H1 (cell line): Measurements from ENCODE around the gene JADE3. TPM values are rescaled to one million over a fixed set of nuclear protein-coding genes. Genes with fewer than 3 reads are reported as not detected.

ENCODE experiments used
- CTCF ChIA-PET: fragments of 300-600 bp; sonication (Branson Sonifier 250); formaldehyde crosslinking; loops from one replicate; lab custom pipeline; 2021; ENCODE audit not compliant: partially characterized antibody; lab: Charles Lee
- POLR2A ChIA-PET: fragments of 300-600 bp; sonication (Branson Sonifier 250); formaldehyde crosslinking; loops from one replicate; lab custom pipeline; 2021; ENCODE audit warnings: inconsistent platforms; ENCODE audit not compliant: partially characterized antibody; lab: Charles Lee
- DNase-seq, 2 experiments: peaks; one replicate each; pipeline versions ENCODE4 v3.0.0 to v3.0.0-alpha.2; 2010 to 2022; ENCODE audit warnings: low spot score in 2 of 2, low read depth in 1 of 2, mixed read lengths in 1 of 2
- FAIRE-seq: peaks from 2 replicates; lab custom pipeline; 2011; peaks lifted over from hg19 to GRCh38; lab: Jason Lieb, UNC
- H2AFZ ChIP-seq: 2 replicates; pipeline ENCODE4 v1.8.1; 2012; ENCODE audit warnings: low read length, inconsistent platforms
- H2AK5ac ChIP-seq: 2 replicates; pipeline ENCODE4 v1.6.1; 2013; ENCODE audit warnings: low read depth, low read length
- H2BK120ac ChIP-seq: replicated peaks from 2 replicates; pipeline ENCODE3; 2013; ENCODE audit warnings: low read depth, low read length, inconsistent platforms
- H2BK12ac ChIP-seq: 2 replicates; pipeline ENCODE4 v1.6.1; 2013; ENCODE audit warnings: low read depth, low read length
- H2BK15ac ChIP-seq: 2 replicates; pipeline ENCODE4 v1.6.1; 2013; ENCODE audit warnings: low read length
- H2BK20ac ChIP-seq: 2 replicates; pipeline ENCODE4 v1.6.1; 2013; ENCODE audit warnings: low read length
- H2BK5ac ChIP-seq: 2 replicates; pipeline ENCODE4 v1.6.1; 2013; ENCODE audit warnings: low read depth, low read length
- H3K14ac ChIP-seq: 2 replicates; pipeline ENCODE4 v1.6.1; 2013; ENCODE audit warnings: inconsistent platforms; ENCODE audit not compliant: insufficient read length
- H3K18ac ChIP-seq: 2 replicates; pipeline ENCODE4 v1.6.1; 2013; ENCODE audit warnings: low read length; ENCODE audit errors: extremely low read depth
- H3K23ac ChIP-seq: 2 replicates; pipeline ENCODE4 v1.6.1; 2013; ENCODE audit warnings: inconsistent platforms; ENCODE audit not compliant: insufficient read length
- H3K23me2 ChIP-seq: 2 replicates; pipeline ENCODE4 v1.6.1; 2013; ENCODE audit warnings: low read depth, low read length
- H3K27ac ChIP-seq: 2 replicates; pipeline ENCODE4 v1.6.1; 2011; ENCODE audit warnings: low read depth, low read length, inconsistent platforms
- H3K27me3 ChIP-seq, 4 experiments: replicated peaks in 1 of 4; 1 replicate in 1 of 4; 2 replicates in 3 of 4; pipeline versions ENCODE4 v1.6.1 to v1.8.1; 2011 to 2013; ENCODE audit warnings: low read length in 3 of 4, mild to moderate bottlenecking in 3 of 4, inconsistent platforms in 2 of 4, mixed read lengths in 2 of 4, moderate library complexity in 1 of 4; ENCODE audit not compliant: control insufficient read depth in 3 of 4, insufficient read depth in 3 of 4; ENCODE audit errors: extremely low read depth in 1 of 4
- H3K36me3 ChIP-seq, 4 experiments: 2 replicates each; pipeline versions ENCODE4 v1.6.1 to v1.8.1; 2011 to 2013; ENCODE audit warnings: mild to moderate bottlenecking in 4 of 4, low read length in 3 of 4, moderate library complexity in 2 of 4, control low read depth in 1 of 4, inconsistent platforms in 1 of 4; ENCODE audit not compliant: insufficient read depth in 4 of 4, control insufficient read depth in 2 of 4
- H3K4ac ChIP-seq: replicated peaks from 2 replicates; pipeline ENCODE3; 2013; ENCODE audit warnings: low read length, low read depth, mixed read lengths, inconsistent platforms; ENCODE audit not compliant: insufficient read length
- H3K4me1 ChIP-seq, 4 experiments: replicated peaks in 1 of 4; 1 replicate in 1 of 4; 2 replicates in 3 of 4; pipeline versions ENCODE4 v1.6.1 to v1.8.1; 2011 to 2013; ENCODE audit warnings: low read length in 3 of 4, inconsistent platforms in 2 of 4, mixed read lengths in 1 of 4; ENCODE audit not compliant: insufficient read depth in 4 of 4, control insufficient read depth in 3 of 4
- H3K4me2 ChIP-seq, 2 experiments: 2 replicates each; pipeline versions ENCODE4 v1.6.1 to v1.8.1; 2011 to 2013; ENCODE audit warnings: low read depth in 2 of 2, low read length in 2 of 2, control low read depth in 1 of 2, inconsistent platforms in 1 of 2, mild to moderate bottlenecking in 1 of 2; ENCODE audit not compliant: insufficient read depth in 1 of 2
- H3K4me3 ChIP-seq, 4 experiments: fragments of 200-600, 300-600 bp in 1 of 4; sonication (generic), shearing (Covaris generic), sonication (Bioruptor Twin) in 1 of 4; 2 replicates each; pipeline versions ENCODE4 v1.5.1 to v1.8.1; 2011 to 2016; ENCODE audit warnings: low read length in 4 of 4, low read depth in 3 of 4, control low read depth in 2 of 4, inconsistent platforms in 2 of 4, mild to moderate bottlenecking in 2 of 4, mixed read lengths in 1 of 4, moderate library complexity in 1 of 4; ENCODE audit not compliant: insufficient read depth in 2 of 4; ENCODE audit errors: extremely low read depth in 1 of 4
- H3K56ac ChIP-seq: replicated peaks from 2 replicates; pipeline ENCODE3; 2013; ENCODE audit warnings: low read depth, mild to moderate bottlenecking, mixed read lengths, low read length, inconsistent platforms; ENCODE audit not compliant: insufficient read length
- H3K79me1 ChIP-seq: 2 replicates; pipeline ENCODE4 v1.6.1; 2013; ENCODE audit warnings: low read depth, low read length, control low read depth
- H3K79me2 ChIP-seq, 2 experiments: 2 replicates each; pipeline versions ENCODE4 v1.6.1 to v1.8.1; 2012 to 2013; ENCODE audit warnings: low read length in 2 of 2, mild to moderate bottlenecking in 2 of 2, inconsistent platforms in 1 of 2; ENCODE audit not compliant: insufficient read depth in 2 of 2, control insufficient read depth in 1 of 2
- H3K9ac ChIP-seq, 4 experiments: replicated peaks in 1 of 4; 1 replicate in 1 of 4; 2 replicates in 3 of 4; pipeline versions ENCODE4 v1.6.1 to v1.8.1; 2011 to 2013; ENCODE audit warnings: low read depth in 3 of 4, low read length in 3 of 4, control low read depth in 2 of 4, mild to moderate bottlenecking in 2 of 4, moderate library complexity in 2 of 4, inconsistent platforms in 1 of 4; ENCODE audit errors: extremely low read depth in 1 of 4
- H3K9me3 ChIP-seq, 2 experiments: 2 replicates each; pipeline versions ENCODE4 v1.6.1 to v1.8.1; 2012 to 2013; ENCODE audit warnings: mild to moderate bottlenecking in 2 of 2, moderate library complexity in 2 of 2, control low read depth in 1 of 2, inconsistent platforms in 1 of 2, low read depth in 1 of 2, low read length in 1 of 2, mixed read lengths in 1 of 2; ENCODE audit not compliant: insufficient read depth in 2 of 2
- H4K20me1 ChIP-seq, 2 experiments: replicated peaks in 1 of 2; 2 replicates each; pipeline versions ENCODE3 to v1.8.1; 2011 to 2013; ENCODE audit warnings: inconsistent platforms in 2 of 2, low read length in 2 of 2, mild to moderate bottlenecking in 1 of 2; ENCODE audit not compliant: insufficient read depth in 2 of 2, control insufficient read depth in 1 of 2
- H4K5ac ChIP-seq: 2 replicates; pipeline ENCODE4 v1.6.1; 2013; ENCODE audit warnings: low read length, low read depth, mixed read lengths, inconsistent platforms; ENCODE audit not compliant: insufficient read length
- H4K8ac ChIP-seq: 2 replicates; pipeline ENCODE4 v1.8.0; 2013; ENCODE audit warnings: mild to moderate bottlenecking, moderate library complexity, low read length, inconsistent platforms; ENCODE audit not compliant: insufficient read depth; ENCODE audit errors: extremely low read depth
- H4K91ac ChIP-seq: replicated peaks from 2 replicates; pipeline ENCODE3; 2013; ENCODE audit warnings: low read length, mixed read lengths, inconsistent platforms; ENCODE audit not compliant: insufficient read length
- ASH2L ChIP-seq: fragments of 200-600, 300-600 bp; sonication (generic); IDR thresholded peaks from one replicate; pipeline ENCODE4 v1.7.1; 2017; ENCODE audit warnings: low read length
- CBX5 ChIP-seq: fragments of 300-800, 300-1000 bp; sonication (generic); IDR thresholded peaks from 2 replicates; pipeline ENCODE4 v1.7.1; 2016; ENCODE audit warnings: antibody characterized with exemption, low read length, low read depth
- JUN ChIP-seq: IDR thresholded peaks from 2 replicates; pipeline ENCODE4 v1.6.1; 2011; ENCODE audit warnings: low read depth, mild to moderate bottlenecking, improper control_type of control experiment, low read length
- KDM5A ChIP-seq: fragments of 200-600 bp; IDR thresholded peaks from 2 replicates; pipeline ENCODE4 v1.7.1; 2012; ENCODE audit warnings: mild to moderate bottlenecking, low read length, inconsistent platforms, mixed read lengths
- POLR2A ChIP-seq, 2 experiments: IDR thresholded peaks; 1 replicate in 1 of 2; 2 replicates in 1 of 2; pipeline ENCODE4 v1.6.1; 2011; ENCODE audit warnings: low read depth in 2 of 2, low read length in 2 of 2, mild to moderate bottlenecking in 2 of 2; ENCODE audit errors: control extremely low read depth in 1 of 2
- SIN3A ChIP-seq, 2 experiments: IDR thresholded peaks in 1 of 2; conservative IDR thresholded peaks in 1 of 2; 2 replicates each; pipeline ENCODE4 v1.6.1; 2011 to 2012; ENCODE audit warnings: low read length in 2 of 2, improper control_type of control experiment in 1 of 2, low read depth in 1 of 2, mild to moderate bottlenecking in 1 of 2
- SP1 ChIP-seq: IDR thresholded peaks from 2 replicates; pipeline ENCODE4 v1.6.1; 2011; ENCODE audit warnings: low read depth, low read length
- TAF1 ChIP-seq: IDR thresholded peaks from 2 replicates; pipeline ENCODE4 v1.6.1; 2011; ENCODE audit warnings: mild to moderate bottlenecking, low read depth, low read length
- TBP ChIP-seq: IDR thresholded peaks from 2 replicates; pipeline ENCODE4 v1.6.1; 2011; ENCODE audit warnings: low read depth, low read length, improper control_type of control experiment
- WGBS, 2 experiments: shearing (Covaris generic) in 1 of 2; methylation state at CpG; one replicate each; pipeline versions ENCODE4 v1.1.6 to v1.1.7; 2013 to 2015; ENCODE audit warnings: low lambda C conversion rate in 2 of 2, mixed read lengths in 2 of 2, inconsistent platforms in 1 of 2, low coverage in 1 of 2, missing lambda C conversion rate in 1 of 2; ENCODE audit not compliant: insufficient replicate concordance in 2 of 2, insufficient coverage in 1 of 2, insufficient read length in 1 of 2; ENCODE audit errors: extremely low coverage in 1 of 2, missing lambda C conversion rate in 1 of 2; 5-methylcytosine and 5-hydroxymethylcytosine counted together
- polyA plus RNA-seq, 7 experiments: library from polyadenylated mRNA; depleted of rRNA in 3 of 7; stranded (reverse) in 5 of 7; unstranded in 2 of 7; fragments of >200 nt in 5 of 7; fragments of 200-250 nt in 2 of 7; gene quantifications; 1 replicate in 5 of 7; 2 replicates in 1 of 7; 4 replicates in 1 of 7; pipeline versions ENCODE4 v1.2.1 to v1.2.3, GENCODE V29; 2011 to 2013; ENCODE audit warnings: missing spikeins in 2 of 7, mixed read lengths in 2 of 7
- total RNA-seq: library from RNA; stranded (reverse); fragmentation: NEBNext Ultra II Directional; extraction: Animal tissue kit (Norgen Biotek cat#: 25700); gene quantifications from 2 replicates; pipeline ENCODE4 v1.2.1, GENCODE V29; 2021

JADE3 gene
- total and polyA plus RNA-seq, 2 of the 8 experiments (the other 6 are each of a cell fraction or from before 2014, with no cell fraction given), result 6.9 to 21.5 TPM

GRCh38 chrX:46882266-46882665 lies 30.0 kb upstream of the JADE3 start:
- Histone ChIP-seq H4K5ac (no peak overlapping the region), H3K56ac (no peak overlapping the region), H3K14ac (no peak overlapping the region), H3K4me2 (peak overlapping the region; percentile 40 to 42; a peak in 2 of 4 replicates), H3K18ac (no peak overlapping the region), H3K27me3 (no peaks in the 10 kb centered on the region), H3K23ac (no peak overlapping the region), H3K9me3 (no peaks in the 10 kb centered on the region), H2BK12ac (no peak overlapping the region), H4K20me1 (no peaks in the 10 kb centered on the region), H2BK5ac (no peak overlapping the region), H3K4ac (no peak overlapping the region), H3K4me1 (no peaks in the 10 kb centered on the region), H3K79me1 (no peaks in the 10 kb centered on the region), H3K4me3 (no peak overlapping the region), H2AFZ (no peak overlapping the region), H2BK120ac (no peak overlapping the region), H3K27ac (no peak overlapping the region), H4K8ac (no peak overlapping the region), H3K9ac (no peak overlapping the region), H2BK15ac (no peak overlapping the region), H3K36me3 (no peaks in the 10 kb centered on the region), H3K79me2 (no peaks in the 10 kb centered on the region), H3K23me2 (no peaks in the 10 kb centered on the region; the same call in 1 of the 2 replicates), H2AK5ac (no peak overlapping the region), H4K91ac (no peak overlapping the region), H2BK20ac (no peak overlapping the region)
- WGBS, 2 experiments, result 25% methylated on average over 1 of the region's 1 CpG; no CpG with 5 or more reads in 1 of the 2 experiments
- FAIRE-seq (no peak), DNase-seq (no peak)
- CTCF ChIA-PET, result interaction anchor here (1.6 to 1.8 kb wide), 2 partner anchors 10 to 26 kb away, joined by 3 to 4 read pairs; no protein-coding TSS in a partner anchor
- POLR2A ChIA-PET, result no interaction called here
- TF ChIP-seq SIN3A (conservative IDR thresholded peaks at IDR 0.05 in 1 of 2, IDR thresholded peaks at IDR 0.05 in 1 of 2; ENCODE audit: low read depth in 1 of 2, low read length in 2 of 2) (no peak), JUN (no peak), ASH2L (no peak), TAF1 (no peak), POLR2A (IDR thresholded peaks at IDR 0.05; ENCODE audit: control extremely low read depth in 1 of 2, low read depth in 2 of 2, low read length in 2 of 2) (no peak), TBP (no peak), KDM5A (no peak), CBX5 (no peak), SP1 (no peak)
